Upper lobe of left lung (tissue), 4 donors: ENCODE measurements around the gene POC1B.

Experiments used
- CTCF ChIP-seq, 6 experiments: fragments of 450-650 bp in 4 of 6; fragments of 200-600 bp in 2 of 6; sonication (generic) in 2 of 6; IDR thresholded peaks; one replicate each; pipeline ENCODE4 v1.5.1; 2016 to 2019; ENCODE audit warnings: antibody characterized with exemption in 6 of 6
- POLR2A ChIP-seq, 4 donors: fragments of 450-650 bp; IDR thresholded peaks; one replicate each; pipeline ENCODE4 v1.5.1; 2016 to 2017; ENCODE audit warnings: antibody characterized with exemption in 4 of 4, mild to moderate bottlenecking in 2 of 4
- POLR2AphosphoS5 ChIP-seq, 2 donors: sonication (generic); formaldehyde crosslinking; IDR thresholded peaks; one replicate each; pipeline ENCODE4 v1.5.1; 2017; ENCODE audit warnings: antibody characterized with exemption in 2 of 2

GRCh38 chr12:89493670-89494302 lies 32.1 kb downstream of the POC1B start:
- TF ChIP-seq CTCF (IDR thresholded peaks at IDR 0.05) (no peak), POLR2AphosphoS5 (IDR thresholded peaks at IDR 0.05) (no peak), POLR2A (IDR thresholded peaks at IDR 0.05) (no peak)
